LNCaP clone FGC (cell line): ENCODE data around the gene MPPED1.

Experiments used
- DNase-seq: peaks from one replicate; pipeline ENCODE4 v3.0.0-alpha.2; 2011; ENCODE audit warnings: low read depth
- H3K4me3 ChIP-seq: 2 replicates; pipeline ENCODE4 v1.5.1; 2011; ENCODE audit warnings: mild to moderate bottlenecking, low read depth, low read length, control low read depth
- CTCF ChIP-seq: IDR thresholded peaks from 2 replicates; pipeline ENCODE4 v1.5.1; 2012; ENCODE audit warnings: mild to moderate bottlenecking; ENCODE audit not compliant: control insufficient read depth, insufficient read depth; ENCODE audit errors: extremely low read depth

Gene MPPED1

GRCh38 chr22:43409800-43410199 is 2.0 kb upstream of the MPPED1 start:
- no peak for TF ChIP-seq CTCF
- H3K4me3 ChIP-seq, result no peak overlapping the region
- no peak for DNase-seq

GRCh38 chr22:43411040-43411868 is 560 bp upstream of the MPPED1 start:
- DNase-seq, result no peak
- no peak for TF ChIP-seq CTCF
- H3K4me3 ChIP-seq, result no peak overlapping the region

- H3K4me3 ChIP-seq, result no peak overlapping the region
- no peak for DNase-seq
- TF ChIP-seq CTCF, result no peak
These were observed 1.3 kb downstream of the MPPED1 start for GRCh38 chr22:43412808-43413795.

- DNase-seq, result no peak
- H3K4me3 ChIP-seq, result no peak overlapping the region
- no peak for TF ChIP-seq CTCF
These were observed 2.0 kb downstream of the MPPED1 start for GRCh38 chr22:43413826-43414225.

GRCh38 chr22:43415681-43416080 is 3.9 kb downstream of the MPPED1 start:
- TF ChIP-seq CTCF, result no peak
- DNase-seq, result no peak
- H3K4me3 ChIP-seq, result no peak overlapping the region

- DNase-seq, result no peak
- no peak overlapping the region for H3K4me3 ChIP-seq
- no peak for TF ChIP-seq CTCF
These were observed 5.7 kb downstream of the MPPED1 start for GRCh38 chr22:43417555-43417954.
